AG04449 (cell line): ENCODE results near the gene ZNF750.

Experiments
- CTCF ChIA-PET: fragments of 350-600 bp; formaldehyde crosslinking; extraction: SDS; loops from one replicate; lab custom pipeline; 2021; ENCODE audit warnings: antibody characterized with exemption; lab: Yijun Ruan, JAX
- POLR2A ChIA-PET: fragments of 400-600, 350-600 bp; formaldehyde crosslinking; extraction: SDS; loops from one replicate; lab custom pipeline; 2020; ENCODE audit warnings: antibody characterized with exemption, inconsistent platforms; lab: Yijun Ruan, JAX
- DNase-seq: peaks from one replicate; pipeline ENCODE4 v3.0.0-alpha.2; 2010; ENCODE audit warnings: low read depth, low spot score
- H3K4me3 ChIP-seq: 2 replicates; pipeline ENCODE4 v1.5.1; 2011; ENCODE audit warnings: low read depth, mild to moderate bottlenecking, control low read depth, low read length
- CTCF ChIP-seq: IDR thresholded peaks from one replicate; pipeline ENCODE4 v1.5.1; 2011; ENCODE audit warnings: mild to moderate bottlenecking, moderate library complexity, low read length, control low read depth, inconsistent platforms; ENCODE audit not compliant: insufficient read depth; ENCODE audit errors: missing control alignments

ZNF750 gene

GRCh38 chr17:82839617-82840292, at the start of gene ZNF750:
ZNF750 (minus strand) TSS chr17:82840022; CDS start chr17:82832454, 7,568 bp downstream.
- TF ChIP-seq CTCF = no peak
- ChIA-PET POLR2A (no interaction called here), CTCF (interaction anchor here (1.2 kb wide), 1 partner anchor 24 kb away, joined by 3 read pairs; no protein-coding TSS in a partner anchor)
- no peak for DNase-seq
- H3K4me3 ChIP-seq = no peak within 1 kb of the TSS

DNA sequence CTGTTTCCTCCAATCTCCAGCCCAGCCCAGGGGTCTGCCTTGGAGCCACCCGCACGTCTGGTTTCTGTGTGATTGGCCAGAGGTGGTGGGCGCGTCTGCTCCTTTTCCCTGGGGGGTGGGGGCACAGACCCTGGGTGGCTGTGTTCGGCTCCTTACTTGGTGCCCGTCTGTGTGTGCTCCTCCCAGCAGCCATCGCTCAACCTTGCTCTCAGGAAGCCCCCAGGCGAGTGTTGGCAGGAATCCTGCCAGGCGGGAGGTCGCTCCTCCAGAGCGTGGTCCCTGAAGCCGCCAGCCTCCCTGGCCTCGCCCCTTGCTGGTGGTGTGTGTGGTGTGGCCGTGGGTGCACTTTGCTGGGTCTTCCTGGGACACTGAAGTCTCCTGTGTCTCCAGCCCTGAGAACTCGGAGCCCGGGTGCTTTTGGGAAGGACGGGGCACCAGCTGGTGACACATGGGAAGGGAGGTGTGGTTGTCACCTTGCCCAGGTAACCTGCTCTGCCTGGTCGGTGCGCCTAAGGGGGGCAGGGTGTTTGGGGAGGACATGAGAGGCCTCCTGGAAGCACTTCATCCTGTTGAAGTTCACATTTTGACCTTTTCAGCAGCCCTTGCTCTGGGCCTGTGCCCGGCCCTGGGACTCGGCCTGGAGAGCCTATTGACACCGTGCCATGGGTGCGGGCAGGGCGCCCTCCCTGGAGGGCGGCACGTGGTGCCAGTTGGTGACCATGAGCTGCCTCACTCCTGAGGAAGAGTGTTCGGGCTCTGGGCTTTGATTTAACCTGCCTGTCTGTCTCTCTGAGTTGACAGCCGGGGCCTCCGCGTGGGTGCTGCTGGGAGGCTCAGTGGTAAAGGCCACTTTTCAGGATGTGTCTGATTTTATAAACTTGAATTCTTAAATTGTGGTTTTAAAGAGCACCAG, 49.0 kb upstream of the ZNF750 start:
- DNase-seq = no peak
- ChIA-PET CTCF (interaction anchor here (0.9 to 1.0 kb wide), 2 partner anchors 26 to 121 kb away, joined by 3 to 4 read pairs; no protein-coding TSS in a partner anchor), POLR2A (no interaction called here)
- no peak for TF ChIP-seq CTCF
- no peak overlapping the region for H3K4me3 ChIP-seq

DNA sequence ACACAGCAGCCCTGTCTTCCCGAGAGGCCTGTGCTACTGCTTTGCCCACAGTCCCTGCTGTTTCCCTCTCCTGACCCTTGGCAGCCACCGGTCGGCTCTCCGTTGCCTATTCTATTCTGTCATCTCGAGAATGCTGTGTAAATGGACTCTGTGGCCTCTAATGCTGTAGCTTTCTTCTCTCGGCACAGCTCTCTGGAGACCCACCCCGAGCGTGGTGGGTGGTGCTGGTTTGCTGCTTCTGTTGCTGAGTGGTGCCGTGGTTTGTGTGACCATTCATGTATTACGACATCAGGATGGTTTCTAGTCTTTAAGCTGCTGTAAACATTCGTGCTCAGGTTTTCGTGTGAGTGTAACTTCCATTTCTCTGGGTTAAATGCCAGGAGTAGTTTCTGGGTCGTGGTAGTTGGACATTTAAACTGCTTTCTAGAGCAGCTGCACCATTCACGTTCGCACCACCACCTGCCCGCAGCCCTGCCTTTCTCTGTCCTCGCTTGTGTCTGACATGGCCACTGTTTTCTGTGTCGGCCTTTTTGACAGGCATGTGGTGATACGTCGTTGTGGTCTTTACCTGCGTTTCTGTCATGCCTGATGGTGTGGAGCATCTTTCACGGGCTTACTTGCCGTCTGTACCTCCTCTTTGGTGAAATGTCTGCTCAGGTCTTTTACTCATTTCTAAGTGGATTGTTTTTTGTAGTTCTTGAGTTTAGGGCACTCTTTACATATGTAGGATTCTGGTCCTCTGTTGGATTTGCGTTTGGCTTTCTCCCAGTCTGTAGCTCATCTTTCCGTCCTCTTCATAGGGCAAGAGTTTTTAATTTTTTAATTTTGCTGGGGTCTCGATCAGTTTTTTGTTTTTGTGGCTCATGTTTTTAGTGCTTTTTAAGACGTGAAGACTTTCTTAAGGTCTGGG, 47.7 kb upstream of the ZNF750 start:
- TF ChIP-seq CTCF = no peak
- POLR2A ChIA-PET = no interaction called here
- no peak overlapping the region for H3K4me3 ChIP-seq
- DNase-seq = no peak
- CTCF ChIA-PET = interaction anchor here (0.6 to 2.5 kb wide), 3 partner anchors 11 to 70 kb away, joined by 3 to 13 read pairs (median 3); no protein-coding TSS in a partner anchor

DNA sequence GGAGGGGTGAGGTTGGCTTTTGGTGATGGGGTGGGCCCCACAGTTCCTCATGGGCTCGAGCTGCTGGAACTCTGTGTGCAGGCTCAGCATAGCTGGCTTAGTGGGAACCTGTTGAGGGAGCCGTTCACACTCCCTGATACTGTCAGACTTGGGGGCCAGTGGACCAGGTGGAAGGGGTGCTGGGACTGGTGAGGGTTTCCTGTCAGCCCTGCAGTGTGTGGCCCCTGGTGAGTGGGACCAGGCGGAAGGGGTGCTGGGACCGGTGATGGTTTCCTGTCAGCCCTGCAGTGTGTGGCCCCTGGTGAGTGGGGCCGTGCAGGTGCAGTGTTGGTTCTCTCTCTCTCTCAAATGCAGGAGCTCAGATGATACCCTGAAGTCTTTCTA, 45.1 kb upstream of the ZNF750 start:
- no peak for TF ChIP-seq CTCF
- ChIA-PET POLR2A (no interaction called here), CTCF (interaction anchor here (0.9 to 2.5 kb wide), 10 partner anchors 9 to 216 kb away, joined by 3 to 13 read pairs (median 4); no protein-coding TSS in a partner anchor)
- no peak for DNase-seq
- H3K4me3 ChIP-seq = no peak overlapping the region

- ChIA-PET CTCF (interaction anchor here (1.0 to 2.5 kb wide), 6 partner anchors 8 to 103 kb away, joined by 3 to 13 read pairs (median 4); no protein-coding TSS in a partner anchor), POLR2A (no interaction called here)
- DNase-seq = no peak
- no peak overlapping the region for H3K4me3 ChIP-seq
- no peak for TF ChIP-seq CTCF
These were observed 44.6 kb upstream of the ZNF750 start for GRCh38 chr17:82884341-82884969.
